Astrocyte (in vitro differentiated cells and primary cell): ENCODE data around the gene NDUFC1. TPM values are rescaled to one million over a fixed set of nuclear protein-coding genes. Genes with fewer than 3 reads are reported as not detected.

Experiments used
- DNase-seq: peaks from one replicate; pipeline ENCODE4 v3.0.0-alpha.2; 2010; ENCODE audit warnings: low read depth
- FAIRE-seq: peaks from 2 replicates; lab custom pipeline; 2011; peaks lifted over from hg19 to GRCh38; lab: Jason Lieb, UNC
- H2AFZ ChIP-seq: 2 replicates; pipeline ENCODE4 v1.6.0; 2012; ENCODE audit warnings: low read depth, low read length, inconsistent platforms
- H3K27ac ChIP-seq: 2 replicates; pipeline ENCODE4 v1.5.1; 2011; ENCODE audit warnings: low read depth, low read length, inconsistent platforms
- H3K27me3 ChIP-seq: 2 replicates; pipeline ENCODE4 v1.6.0; 2011; ENCODE audit warnings: low read length, inconsistent platforms; ENCODE audit not compliant: insufficient read depth
- H3K36me3 ChIP-seq: 2 replicates; pipeline ENCODE4 v1.5.1; 2011; ENCODE audit warnings: low read length, inconsistent platforms; ENCODE audit not compliant: insufficient read depth
- H3K4me1 ChIP-seq: 2 replicates; pipeline ENCODE4 v1.5.1; 2011; ENCODE audit warnings: low read length, inconsistent platforms; ENCODE audit not compliant: insufficient read depth
- H3K4me2 ChIP-seq: 2 replicates; pipeline ENCODE4 v1.6.0; 2012; ENCODE audit warnings: low read length, inconsistent platforms
- H3K4me3 ChIP-seq: 2 replicates; pipeline ENCODE4 v1.5.1; 2011; ENCODE audit warnings: low read depth, mild to moderate bottlenecking, low read length, inconsistent platforms; ENCODE audit not compliant: insufficient read depth
- H3K79me2 ChIP-seq: 2 replicates; pipeline ENCODE4 v1.6.0; 2012; ENCODE audit warnings: mild to moderate bottlenecking, low read length, inconsistent platforms; ENCODE audit not compliant: insufficient read depth
- H3K9ac ChIP-seq: 2 replicates; pipeline ENCODE4 v1.6.0; 2012; ENCODE audit warnings: mild to moderate bottlenecking, low read length, inconsistent platforms
- H3K9me3 ChIP-seq: 2 replicates; pipeline ENCODE4 v1.5.1; 2012; ENCODE audit warnings: low read depth, mild to moderate bottlenecking, low read length, inconsistent platforms; ENCODE audit not compliant: insufficient read depth
- H4K20me1 ChIP-seq: 2 replicates; pipeline ENCODE4 v1.6.0; 2012; ENCODE audit warnings: low read length, inconsistent platforms; ENCODE audit not compliant: insufficient read depth
- H3K27ac Mint-ChIP-seq: one replicate; pipeline ENCODE4 v1.8.0; 2021; ENCODE audit warnings: mild to moderate bottlenecking, mixed read lengths; ENCODE audit not compliant: unreplicated experiment
- H3K27me3 Mint-ChIP-seq: one replicate; pipeline ENCODE4 v1.8.0; 2021; ENCODE audit warnings: low read depth, mixed read lengths; ENCODE audit not compliant: unreplicated experiment
- H3K36me3 Mint-ChIP-seq: one replicate; pipeline ENCODE4 v1.8.0; 2021; ENCODE audit warnings: low read depth, mixed read lengths; ENCODE audit not compliant: unreplicated experiment
- H3K4me1 Mint-ChIP-seq: one replicate; pipeline ENCODE4 v1.8.0; 2021; ENCODE audit warnings: low read depth, mixed read lengths; ENCODE audit not compliant: unreplicated experiment
- H3K4me3 Mint-ChIP-seq: one replicate; pipeline ENCODE4 v1.8.0; 2021; ENCODE audit warnings: mild to moderate bottlenecking, moderate library complexity, mixed read lengths; ENCODE audit not compliant: unreplicated experiment
- H3K9me3 Mint-ChIP-seq: one replicate; pipeline ENCODE4 v1.8.0; 2021; ENCODE audit warnings: mild to moderate bottlenecking, mixed read lengths; ENCODE audit not compliant: unreplicated experiment
- CTCF ChIP-seq: IDR thresholded peaks from 2 replicates; pipeline ENCODE4 v1.5.1; 2011; ENCODE audit warnings: low read depth, mild to moderate bottlenecking, inconsistent platforms, low read length, moderate library complexity; ENCODE audit not compliant: insufficient read depth
- EZH2 ChIP-seq: IDR thresholded peaks from 2 replicates; pipeline ENCODE4 v1.6.1; 2012; ENCODE audit warnings: mild to moderate bottlenecking, low read length, inconsistent platforms; ENCODE audit not compliant: insufficient read depth
- total RNA-seq: library from RNA; stranded (reverse); gene quantifications from 2 replicates; pipeline ENCODE4 v1.2.1, GENCODE V29; 2021

The NDUFC1 gene
- total RNA-seq, 1 donor from 2014 or later, result 49.2 TPM

DNA sequence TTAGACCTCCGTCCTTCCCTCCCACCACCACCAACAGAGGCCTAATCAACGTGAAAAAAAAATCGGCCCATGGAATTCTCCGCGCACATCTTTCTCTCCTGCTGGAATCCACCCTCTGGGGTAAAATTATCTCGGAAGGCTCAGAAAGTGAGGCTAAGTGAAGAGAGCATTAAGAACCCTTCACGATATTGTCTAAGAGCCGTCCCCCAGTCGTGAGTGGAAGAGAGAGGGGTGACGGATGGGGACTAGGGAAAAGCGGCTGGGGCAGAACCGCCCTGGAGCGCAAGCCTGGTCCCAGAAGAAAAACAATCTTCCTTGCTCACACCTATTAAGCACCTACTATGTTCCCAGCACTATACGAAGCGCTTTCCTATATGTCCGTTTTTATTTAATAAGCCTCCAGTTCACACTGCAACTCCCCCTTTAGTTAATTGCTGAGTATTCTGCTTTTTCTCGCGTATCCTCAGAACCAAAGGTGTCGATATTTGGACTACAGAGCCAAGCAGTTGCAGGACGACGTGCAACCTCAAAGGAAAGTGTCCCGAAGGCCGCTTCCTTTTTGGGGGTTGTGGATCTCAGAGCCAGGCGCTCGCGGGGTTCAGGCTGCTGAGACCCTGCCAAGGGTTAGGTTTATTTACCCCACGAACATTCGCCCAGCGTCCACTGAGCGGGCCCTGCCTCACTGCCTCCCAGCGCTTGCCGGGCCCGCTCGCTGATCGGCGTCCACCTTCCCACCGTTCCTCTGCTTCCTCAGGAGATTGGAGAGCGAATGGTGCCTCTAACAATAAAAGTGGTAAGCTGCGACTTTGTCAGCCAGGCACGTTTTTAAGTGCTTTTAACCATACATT, 23.1 kb downstream of the NDUFC1 start:
- no peaks in the 10 kb centered on the region for H3K4me1 Mint-ChIP-seq
- no peaks in the 10 kb centered on the region for H3K9me3 Mint-ChIP-seq
- H2AFZ ChIP-seq, result peak overlapping the region; percentile 84
- H3K36me3 ChIP-seq, result no peaks in the 10 kb centered on the region
- no peak overlapping the region for H3K27ac Mint-ChIP-seq
- H3K4me3 ChIP-seq, result peak overlapping the region; percentile 66
- no peaks in the 10 kb centered on the region for H4K20me1 ChIP-seq
- peaks cover 20% of the 10 kb centered on the region for H3K4me1 ChIP-seq
- H3K27me3 Mint-ChIP-seq, result peaks cover 39% of the 10 kb centered on the region
- H3K36me3 Mint-ChIP-seq, result no peaks in the 10 kb centered on the region
- no peaks in the 10 kb centered on the region for H3K79me2 ChIP-seq
- peak; percentile 13 for DNase-seq
- H3K9ac ChIP-seq, result peak overlapping the region; percentile 67
- FAIRE-seq, result no peak
- H3K4me2 ChIP-seq, result peak overlapping the region; percentile 92
- no peak overlapping the region for H3K27ac ChIP-seq
- H3K4me3 Mint-ChIP-seq, result peak overlapping the region; percentile 78
- no peaks in the 10 kb centered on the region for H3K27me3 ChIP-seq
- no peak for TF ChIP-seq CTCF
- TF ChIP-seq EZH2, result no peak
- H3K9me3 ChIP-seq, result no peaks in the 10 kb centered on the region

DNA sequence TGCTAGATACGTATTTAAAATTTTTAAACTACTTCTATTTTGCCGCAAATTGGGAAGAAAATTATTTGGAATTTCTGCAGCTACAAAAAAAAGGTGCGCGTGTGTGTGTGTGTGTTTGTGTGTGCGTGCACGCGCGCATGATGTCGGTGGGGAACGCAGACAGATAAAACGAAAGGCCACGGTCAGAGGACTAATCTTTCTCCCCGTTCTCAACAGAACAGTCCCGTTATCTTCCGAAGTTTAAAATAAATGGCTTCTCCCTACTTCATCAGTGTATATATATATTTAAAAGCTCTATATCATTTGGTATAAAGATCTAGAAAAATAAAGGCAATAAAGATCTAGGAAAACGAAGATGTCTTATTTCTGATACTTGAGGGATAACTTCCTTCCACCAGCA, 23.8 kb downstream of the NDUFC1 start:
- DNase-seq (no peak), FAIRE-seq (no peak)
- no peak overlapping the region for H3K27ac Mint-ChIP-seq
- Histone ChIP-seq H3K79me2 (no peaks in the 10 kb centered on the region), H3K4me3 (peak overlapping the region; percentile 66), H3K4me2 (peak overlapping the region; percentile 92), H2AFZ (no peak overlapping the region), H4K20me1 (no peaks in the 10 kb centered on the region), H3K9me3 (no peaks in the 10 kb centered on the region), H3K9ac (no peak overlapping the region), H3K36me3 (no peaks in the 10 kb centered on the region), H3K27ac (no peak overlapping the region), H3K27me3 (no peaks in the 10 kb centered on the region), H3K4me1 (peaks cover 20% of the 10 kb centered on the region)
- TF ChIP-seq EZH2 (no peak), CTCF (no peak)
- no peaks in the 10 kb centered on the region for H3K4me1 Mint-ChIP-seq
- H3K36me3 Mint-ChIP-seq, result no peaks in the 10 kb centered on the region
- H3K9me3 Mint-ChIP-seq, result no peaks in the 10 kb centered on the region
- H3K4me3 Mint-ChIP-seq, result no peak overlapping the region
- peaks cover 39% of the 10 kb centered on the region for H3K27me3 Mint-ChIP-seq

- no peak for DNase-seq
- TF ChIP-seq EZH2 (no peak), CTCF (no peak)
- Mint-ChIP-seq H3K27ac (no peak overlapping the region), H3K4me3 (no peak overlapping the region), H3K27me3 (peaks cover 30% of the 10 kb centered on the region), H3K36me3 (no peaks in the 10 kb centered on the region), H3K4me1 (no peaks in the 10 kb centered on the region), H3K9me3 (no peaks in the 10 kb centered on the region)
- no peak for FAIRE-seq
- Histone ChIP-seq H3K9me3 (no peaks in the 10 kb centered on the region), H3K4me3 (no peak overlapping the region), H3K4me2 (no peak overlapping the region), H3K79me2 (no peaks in the 10 kb centered on the region), H4K20me1 (no peaks in the 10 kb centered on the region), H3K36me3 (no peaks in the 10 kb centered on the region), H3K27me3 (no peaks in the 10 kb centered on the region), H3K9ac (no peak overlapping the region), H2AFZ (no peak overlapping the region), H3K4me1 (peaks cover 12% of the 10 kb centered on the region), H3K27ac (no peak overlapping the region)
These were observed 27.0 kb downstream of the NDUFC1 start for GRCh38 chr4:139275281-139275735.
